ENCODE results near the gene MIDN. TPM values are rescaled to one million over a fixed set of nuclear protein-coding genes. Genes with fewer than 3 reads are reported as not detected.

The MIDN gene
- total RNA-seq, 3 donors from 2014 or later = 13.8 to 28.5 (median 22.4) TPM

DNA sequence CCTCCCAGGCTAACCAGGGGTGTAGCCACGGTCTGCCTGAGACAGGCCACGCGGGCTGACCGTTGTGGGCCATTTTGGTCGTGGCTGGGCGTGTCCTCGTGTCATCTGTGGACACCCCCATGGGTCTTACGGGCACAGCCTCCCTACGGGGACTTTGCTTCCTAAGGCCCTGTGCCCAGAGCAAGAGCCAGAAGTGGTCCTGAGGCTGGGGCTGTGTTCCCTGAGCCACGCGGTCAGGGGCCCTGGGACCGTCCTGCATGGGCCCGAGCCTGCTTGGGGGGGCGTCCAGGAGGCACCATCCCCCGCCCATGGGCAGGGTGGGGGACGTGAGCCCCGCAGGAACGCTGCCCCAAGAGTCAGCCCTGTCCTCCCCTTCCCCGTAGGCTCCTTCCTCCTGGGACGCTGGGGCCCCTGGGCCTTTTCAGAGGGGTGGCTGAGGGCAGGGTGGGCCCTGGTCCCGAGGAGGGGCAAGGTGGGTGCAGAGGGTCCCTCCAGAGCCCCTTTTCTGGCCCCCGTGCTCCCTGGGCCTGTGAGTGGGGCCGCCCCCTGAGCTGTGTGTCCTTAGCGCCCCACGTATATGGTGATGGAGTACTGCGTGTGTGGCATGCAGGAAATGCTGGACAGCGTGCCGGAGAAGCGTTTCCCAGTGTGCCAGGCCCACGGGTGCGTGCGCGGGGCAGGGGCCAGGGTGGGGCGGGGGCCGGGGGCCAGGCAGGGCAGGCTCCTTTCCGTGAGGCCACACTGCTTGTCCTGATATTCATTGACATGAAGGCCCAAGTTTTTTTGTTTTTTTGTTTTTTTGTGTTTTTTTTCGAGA is 29.4 kb upstream of the MIDN start:
- Histone ChIP-seq H3K27ac (peak overlapping the region; percentile 50 to 72), H3K36me3 (no peaks in the 10 kb centered on the region), H3K4me1 (peaks cover 7 to 20% of the 10 kb centered on the region in 2 donors), H3K27me3 (no peaks in the 10 kb centered on the region), H3K9me3 (no peaks in the 10 kb centered on the region), H3K4me3 (no peak overlapping the region)
- no peak for DNase-seq (ENCODE audit: low spot score in 2 of 2)
- TF ChIP-seq, protein P1, sequence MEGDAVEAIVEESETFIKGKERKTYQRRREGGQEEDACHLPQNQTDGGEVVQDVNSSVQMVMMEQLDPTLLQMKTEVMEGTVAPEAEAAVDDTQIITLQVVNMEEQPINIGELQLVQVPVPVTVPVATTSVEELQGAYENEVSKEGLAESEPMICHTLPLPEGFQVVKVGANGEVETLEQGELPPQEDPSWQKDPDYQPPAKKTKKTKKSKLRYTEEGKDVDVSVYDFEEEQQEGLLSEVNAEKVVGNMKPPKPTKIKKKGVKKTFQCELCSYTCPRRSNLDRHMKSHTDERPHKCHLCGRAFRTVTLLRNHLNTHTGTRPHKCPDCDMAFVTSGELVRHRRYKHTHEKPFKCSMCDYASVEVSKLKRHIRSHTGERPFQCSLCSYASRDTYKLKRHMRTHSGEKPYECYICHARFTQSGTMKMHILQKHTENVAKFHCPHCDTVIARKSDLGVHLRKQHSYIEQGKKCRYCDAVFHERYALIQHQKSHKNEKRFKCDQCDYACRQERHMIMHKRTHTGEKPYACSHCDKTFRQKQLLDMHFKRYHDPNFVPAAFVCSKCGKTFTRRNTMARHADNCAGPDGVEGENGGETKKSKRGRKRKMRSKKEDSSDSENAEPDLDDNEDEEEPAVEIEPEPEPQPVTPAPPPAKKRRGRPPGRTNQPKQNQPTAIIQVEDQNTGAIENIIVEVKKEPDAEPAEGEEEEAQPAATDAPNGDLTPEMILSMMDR (IDR thresholded peaks at IDR 0.05) = no peak
- TF ChIP-seq POLR2AphosphoS5 (IDR thresholded peaks at IDR 0.05) (no peak), POLR2A (IDR thresholded peaks at IDR 0.05) (no peak)
- intact Hi-C loops (cut with DNase I; ENCODE audit: low total_unique reads) = loop anchor here (10.0 kb wide), 1 partner anchor 324 kb away; the partner anchor contains the start of genes MED16 and RNU6-9

DNA sequence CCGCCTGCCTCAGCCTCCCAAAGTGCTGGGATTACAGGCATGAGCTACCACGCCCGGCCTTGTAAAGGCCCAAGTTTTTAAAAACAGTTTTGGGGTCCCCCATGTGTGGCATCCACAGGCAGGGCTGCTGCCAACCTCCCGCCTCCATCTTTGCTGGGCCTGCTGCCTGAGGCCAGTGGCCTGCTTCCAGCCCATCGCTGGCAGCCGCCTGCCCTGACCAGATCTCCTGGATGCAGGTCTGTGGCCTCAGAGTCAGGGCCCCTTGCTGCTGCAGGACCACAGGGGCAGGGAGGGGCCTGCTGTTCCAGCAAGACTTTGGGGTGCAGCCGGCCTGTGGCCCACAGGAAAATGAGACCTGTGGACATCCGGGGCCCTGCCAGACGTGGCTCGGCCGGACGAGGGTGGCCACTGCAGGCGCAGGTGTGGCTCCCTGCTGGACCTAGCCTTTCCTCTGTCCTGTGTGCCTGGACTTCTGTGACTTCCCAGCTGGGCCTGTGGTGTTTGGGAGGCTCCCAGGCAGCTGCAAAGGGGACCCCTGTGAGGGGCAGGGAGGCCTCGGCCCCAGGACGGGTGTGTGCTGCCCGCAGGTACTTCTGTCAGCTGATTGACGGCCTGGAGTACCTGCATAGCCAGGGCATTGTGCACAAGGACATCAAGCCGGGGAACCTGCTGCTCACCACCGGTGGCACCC is 28.5 kb upstream of the MIDN start:
- Histone ChIP-seq H3K36me3 (no peaks in the 10 kb centered on the region), H3K27me3 (no peaks in the 10 kb centered on the region), H3K4me3 (no peak overlapping the region), H3K9me3 (no peaks in the 10 kb centered on the region), H3K27ac (no peak overlapping the region), H3K4me1 (peaks cover under 1 to 10% of the 10 kb centered on the region in 2 donors)
- DNase-seq (ENCODE audit: low spot score in 2 of 2) = no peak
- intact Hi-C loops (cut with DNase I; ENCODE audit: low total_unique reads) = loop anchor here (10.0 kb wide), 2 partner anchors 205 to 325 kb away; partner anchors contain the start of genes MED16 and RNU6-9
- no peak for TF ChIP-seq POLR2AphosphoS5 (IDR thresholded peaks at IDR 0.05)
- TF ChIP-seq, protein P1 (IDR thresholded peaks at IDR 0.05) = no peak
- TF ChIP-seq POLR2A (IDR thresholded peaks at IDR 0.05) = no peak

DNA sequence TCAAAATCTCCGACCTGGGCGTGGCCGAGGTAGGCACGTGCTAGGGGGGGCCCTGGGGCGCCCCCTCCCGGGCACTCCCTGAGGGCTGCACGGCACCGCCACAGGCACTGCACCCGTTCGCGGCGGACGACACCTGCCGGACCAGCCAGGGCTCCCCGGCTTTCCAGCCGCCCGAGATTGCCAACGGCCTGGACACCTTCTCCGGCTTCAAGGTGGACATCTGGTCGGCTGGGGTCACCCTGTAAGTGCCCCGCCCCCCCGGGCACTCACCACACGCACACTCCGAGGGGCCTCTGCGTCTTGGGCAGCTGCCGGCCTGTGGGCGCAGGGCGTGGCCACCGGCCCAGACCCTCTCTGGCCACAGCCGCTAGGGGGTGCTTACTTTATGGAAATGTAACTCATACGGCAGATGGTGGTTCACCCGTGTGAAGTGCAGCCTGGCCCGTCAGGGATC is 27.9 kb upstream of the MIDN start:
- intact Hi-C loops (cut with DNase I; ENCODE audit: low total_unique reads) = loop anchor here (10.0 kb wide), 1 partner anchor 206 kb away; no protein-coding TSS in a partner anchor
- H3K27ac ChIP-seq = no peak overlapping the region
- TF ChIP-seq POLR2AphosphoS5 (IDR thresholded peaks at IDR 0.05) = no peak
- no peak for TF ChIP-seq POLR2A (IDR thresholded peaks at IDR 0.05)
- TF ChIP-seq, protein P1 (IDR thresholded peaks at IDR 0.05) = no peak
- no peaks in the 10 kb centered on the region for H3K36me3 ChIP-seq
- peaks cover 0 to 5% of the 10 kb centered on the region in 2 donors for H3K4me1 ChIP-seq
- no peak for DNase-seq (ENCODE audit: low spot score in 2 of 2)
- H3K9me3 ChIP-seq = no peaks in the 10 kb centered on the region
- H3K27me3 ChIP-seq = no peaks in the 10 kb centered on the region
- H3K4me3 ChIP-seq = no peak overlapping the region

DNA sequence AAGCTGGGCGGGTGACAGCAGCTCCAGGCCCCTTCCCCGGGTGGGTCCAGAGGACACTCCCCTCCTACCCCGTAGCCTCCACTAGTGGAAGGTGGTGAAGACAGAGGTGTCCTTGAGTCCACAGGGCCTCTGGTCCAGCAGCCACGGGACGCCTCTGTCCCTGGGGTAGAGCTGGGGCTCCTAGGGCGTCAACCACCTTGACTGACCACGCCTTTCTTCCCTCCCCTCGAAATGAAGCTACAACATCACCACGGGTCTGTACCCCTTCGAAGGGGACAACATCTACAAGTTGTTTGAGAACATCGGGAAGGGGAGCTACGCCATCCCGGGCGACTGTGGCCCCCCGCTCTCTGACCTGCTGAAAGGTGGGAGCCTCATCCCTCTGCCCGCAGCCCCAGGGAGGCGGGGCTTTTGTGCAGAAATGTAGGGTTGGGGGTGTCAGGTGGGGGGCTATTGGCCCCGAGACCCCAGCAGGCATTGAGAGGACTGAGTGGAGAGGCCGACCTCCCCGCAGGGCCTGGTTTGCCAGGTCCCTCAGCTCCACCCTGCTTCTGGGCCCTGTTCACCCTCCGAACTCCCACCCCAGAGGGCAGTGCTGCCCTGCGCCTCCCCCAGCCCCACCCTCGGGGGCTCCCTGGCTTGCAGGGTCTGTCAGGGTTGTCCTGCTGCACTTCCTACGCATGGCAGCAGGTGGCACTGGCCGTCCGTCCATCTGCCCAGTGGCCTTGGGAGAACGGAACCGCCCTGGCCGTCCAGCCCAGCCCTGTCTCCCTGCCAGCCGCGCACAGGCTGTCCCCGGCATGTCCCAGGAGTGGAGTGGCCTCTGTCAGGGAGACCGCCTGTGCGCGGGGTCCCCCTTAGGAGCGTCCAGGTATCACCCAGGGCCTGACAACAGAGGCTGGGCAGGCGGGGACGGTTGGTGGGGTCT is 27.1 kb upstream of the MIDN start:
- intact Hi-C loops (cut with DNase I; ENCODE audit: low total_unique reads) = loop anchor here (10.0 kb wide), 1 partner anchor 206 kb away; no protein-coding TSS in a partner anchor
- no peaks in the 10 kb centered on the region for H3K36me3 ChIP-seq
- H3K27ac ChIP-seq = peak overlapping the region in 1 of 2 donors; percentile 21
- no peaks in the 10 kb centered on the region for H3K9me3 ChIP-seq
- no peak for TF ChIP-seq POLR2AphosphoS5 (IDR thresholded peaks at IDR 0.05)
- TF ChIP-seq, protein P1 (IDR thresholded peaks at IDR 0.05) = peak in 2 of 3 donors; percentile 25 to 28
- no peak for TF ChIP-seq POLR2A (IDR thresholded peaks at IDR 0.05)
- no peaks in the 10 kb centered on the region for H3K27me3 ChIP-seq
- DNase-seq (ENCODE audit: low spot score in 2 of 2) = no peak
- H3K4me1 ChIP-seq = no peaks in the 10 kb centered on the region
- no peak overlapping the region for H3K4me3 ChIP-seq

All from breast epithelium (tissue), 4 donors.